ENCODE results near the gene IGLL5. TPM values are rescaled to one million over a fixed set of nuclear protein-coding genes. Genes with fewer than 3 reads are reported as not detected.
"Not testable (repeated sequence)": the region's sequence is repeated elsewhere in the genome, so short reads cannot be mapped to it uniquely, and the experiment has no call there.

Gene IGLL5
- total RNA-seq, 1 donor from 2014 or later: not detected

DNA sequence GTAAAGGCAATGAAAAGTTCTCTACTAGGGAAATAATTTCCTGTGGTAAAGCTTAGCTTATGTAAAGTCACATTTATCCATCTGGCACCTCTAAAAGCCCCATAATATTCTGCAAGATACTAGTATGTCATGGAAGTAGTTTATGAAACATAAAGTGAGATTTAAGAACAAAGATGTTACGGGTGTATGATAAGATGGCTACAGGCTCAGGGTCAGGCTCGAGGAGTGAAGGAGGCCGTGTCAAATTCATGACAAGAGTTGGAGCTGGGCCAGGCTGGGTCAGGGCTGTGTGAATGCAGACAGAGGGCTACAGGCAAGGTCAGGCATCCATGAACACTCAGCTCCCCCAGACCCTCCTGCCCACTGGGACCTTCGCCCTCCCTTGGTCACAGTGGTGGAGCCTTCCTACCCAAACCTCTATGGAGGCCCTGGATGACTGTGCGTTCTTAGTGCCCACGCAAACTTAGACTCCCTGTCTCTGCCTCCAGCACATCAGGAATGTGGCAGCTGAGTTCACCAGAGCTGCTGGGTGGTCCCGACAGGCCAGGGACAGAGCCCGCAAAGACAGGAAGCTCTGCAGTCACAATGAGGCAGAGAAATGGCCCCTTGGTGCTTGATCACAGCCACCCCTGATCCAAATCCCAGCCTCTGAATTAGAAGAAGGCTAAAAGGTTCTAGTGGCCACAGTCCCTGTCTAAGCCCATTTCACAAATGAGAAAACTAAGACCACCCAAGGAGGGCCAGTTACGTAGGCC lies 14.8 kb downstream of the IGLL5 start:
- Histone ChIP-seq H3K4me3 (ENCODE audit: insufficient read depth, low read depth, low read length) (no peak overlapping the region), H3K9me3 (ENCODE audit: insufficient read depth, low read depth, low read length) (no peaks in the 10 kb centered on the region), H3K4me2 (ENCODE audit: low read length) (no peak overlapping the region), H3K27me3 (ENCODE audit: insufficient read depth, low read length) (peaks cover 3% of the 10 kb centered on the region), H3K36me3 (ENCODE audit: insufficient read depth, low read length) (no peaks in the 10 kb centered on the region), H2AFZ (ENCODE audit: low read depth, low read length) (no peak overlapping the region), H3K79me2 (ENCODE audit: insufficient read depth, low read length) (no peaks in the 10 kb centered on the region), H3K9ac (ENCODE audit: low read length) (no peak overlapping the region), H3K27ac (ENCODE audit: low read depth, low read length) (no peak overlapping the region), H4K20me1 (ENCODE audit: insufficient read depth, low read length) (no peaks in the 10 kb centered on the region), H3K4me1 (ENCODE audit: insufficient read depth, low read length) (no peaks in the 10 kb centered on the region)
- TF ChIP-seq EZH2 (IDR thresholded peaks at IDR 0.05; ENCODE audit: insufficient read depth, low read length): no peak
- TF ChIP-seq, protein P1, sequence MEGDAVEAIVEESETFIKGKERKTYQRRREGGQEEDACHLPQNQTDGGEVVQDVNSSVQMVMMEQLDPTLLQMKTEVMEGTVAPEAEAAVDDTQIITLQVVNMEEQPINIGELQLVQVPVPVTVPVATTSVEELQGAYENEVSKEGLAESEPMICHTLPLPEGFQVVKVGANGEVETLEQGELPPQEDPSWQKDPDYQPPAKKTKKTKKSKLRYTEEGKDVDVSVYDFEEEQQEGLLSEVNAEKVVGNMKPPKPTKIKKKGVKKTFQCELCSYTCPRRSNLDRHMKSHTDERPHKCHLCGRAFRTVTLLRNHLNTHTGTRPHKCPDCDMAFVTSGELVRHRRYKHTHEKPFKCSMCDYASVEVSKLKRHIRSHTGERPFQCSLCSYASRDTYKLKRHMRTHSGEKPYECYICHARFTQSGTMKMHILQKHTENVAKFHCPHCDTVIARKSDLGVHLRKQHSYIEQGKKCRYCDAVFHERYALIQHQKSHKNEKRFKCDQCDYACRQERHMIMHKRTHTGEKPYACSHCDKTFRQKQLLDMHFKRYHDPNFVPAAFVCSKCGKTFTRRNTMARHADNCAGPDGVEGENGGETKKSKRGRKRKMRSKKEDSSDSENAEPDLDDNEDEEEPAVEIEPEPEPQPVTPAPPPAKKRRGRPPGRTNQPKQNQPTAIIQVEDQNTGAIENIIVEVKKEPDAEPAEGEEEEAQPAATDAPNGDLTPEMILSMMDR (IDR thresholded peaks at IDR 0.05; ENCODE audit: insufficient read depth, low read depth, low read length): no peak
- no peak overlapping the region for H3K4me3 Mint-ChIP-seq (ENCODE audit: unreplicated experiment)
- DNase-seq (ENCODE audit: low read depth) (no peak), FAIRE-seq (no peak)
- H3K27me3 Mint-ChIP-seq (ENCODE audit: low read depth, unreplicated experiment): peaks cover 62% of the 10 kb centered on the region
- no peaks in the 10 kb centered on the region for H3K36me3 Mint-ChIP-seq (ENCODE audit: low read depth, unreplicated experiment)
- no peaks in the 10 kb centered on the region for H3K4me1 Mint-ChIP-seq (ENCODE audit: low read depth, unreplicated experiment)
- H3K27ac Mint-ChIP-seq (ENCODE audit: unreplicated experiment): no peak overlapping the region
- no peaks in the 10 kb centered on the region for H3K9me3 Mint-ChIP-seq (ENCODE audit: unreplicated experiment)

DNA sequence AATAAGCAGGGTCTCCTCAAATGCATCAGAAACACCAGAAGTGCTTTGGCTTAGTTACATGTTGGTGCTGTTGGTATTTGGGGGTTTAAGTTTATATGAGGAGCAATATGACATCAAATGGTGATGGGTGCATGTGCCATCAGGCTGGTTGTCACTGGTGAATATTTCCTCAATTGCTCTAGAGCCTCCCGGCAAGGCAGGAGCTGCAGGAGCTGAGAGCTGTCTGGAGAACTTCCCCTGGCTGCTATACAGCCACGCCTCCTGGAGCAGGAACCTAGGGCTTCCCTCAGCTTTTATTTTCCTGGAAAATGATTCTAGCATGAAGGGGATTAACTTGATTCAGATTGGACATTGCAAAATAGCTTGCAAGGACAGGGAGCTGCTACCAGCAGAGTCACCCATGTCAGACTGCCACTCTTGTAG lies 15.8 kb downstream of the IGLL5 start:
- Histone ChIP-seq H3K9me3 (ENCODE audit: insufficient read depth, low read depth, low read length) (no peaks in the 10 kb centered on the region), H3K79me2 (ENCODE audit: insufficient read depth, low read length) (no peaks in the 10 kb centered on the region), H3K4me2 (ENCODE audit: low read length) (no peak overlapping the region), H3K36me3 (ENCODE audit: insufficient read depth, low read length) (no peaks in the 10 kb centered on the region), H3K4me1 (ENCODE audit: insufficient read depth, low read length) (no peaks in the 10 kb centered on the region), H2AFZ (ENCODE audit: low read depth, low read length) (no peak overlapping the region), H3K27me3 (ENCODE audit: insufficient read depth, low read length) (peaks cover 3% of the 10 kb centered on the region), H3K4me3 (ENCODE audit: insufficient read depth, low read depth, low read length) (no peak overlapping the region), H3K27ac (ENCODE audit: low read depth, low read length) (no peak overlapping the region), H3K9ac (ENCODE audit: low read length) (no peak overlapping the region), H4K20me1 (ENCODE audit: insufficient read depth, low read length) (no peaks in the 10 kb centered on the region)
- no peaks in the 10 kb centered on the region for H3K9me3 Mint-ChIP-seq (ENCODE audit: unreplicated experiment)
- no peak overlapping the region for H3K27ac Mint-ChIP-seq (ENCODE audit: unreplicated experiment)
- TF ChIP-seq, protein P1 (IDR thresholded peaks at IDR 0.05; ENCODE audit: insufficient read depth, low read depth, low read length): no peak
- no peak for TF ChIP-seq EZH2 (IDR thresholded peaks at IDR 0.05; ENCODE audit: insufficient read depth, low read length)
- H3K27me3 Mint-ChIP-seq (ENCODE audit: low read depth, unreplicated experiment): peaks cover 60% of the 10 kb centered on the region
- H3K4me3 Mint-ChIP-seq (ENCODE audit: unreplicated experiment): no peak overlapping the region
- H3K4me1 Mint-ChIP-seq (ENCODE audit: low read depth, unreplicated experiment): no peaks in the 10 kb centered on the region
- no peak for DNase-seq (ENCODE audit: low read depth)
- no peaks in the 10 kb centered on the region for H3K36me3 Mint-ChIP-seq (ENCODE audit: low read depth, unreplicated experiment)
- no peak for FAIRE-seq

DNA sequence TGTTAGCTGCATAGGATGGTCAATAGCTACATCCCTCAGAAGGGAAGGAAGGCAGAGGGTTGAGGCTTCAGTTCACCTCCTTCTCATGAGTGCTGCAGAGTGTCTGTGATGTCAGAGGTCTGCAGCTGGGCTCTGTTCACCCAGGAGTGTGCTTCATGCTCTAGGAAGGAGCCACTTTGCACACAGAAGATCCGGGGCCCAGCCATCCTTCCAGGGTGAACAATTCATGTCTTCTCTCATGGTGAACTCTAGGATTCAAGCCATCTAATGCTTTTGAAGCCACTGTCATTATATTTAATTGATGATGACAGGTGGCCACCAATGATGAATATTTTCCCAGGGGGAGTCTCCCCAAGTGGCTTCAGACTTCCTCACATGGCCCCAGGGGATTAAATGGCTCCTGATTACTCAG lies 16.2 kb downstream of the IGLL5 start:
- H3K9ac ChIP-seq (ENCODE audit: low read length); H3K4me3 ChIP-seq (ENCODE audit: insufficient read depth, low read depth, low read length); H3K27ac Mint-ChIP-seq (ENCODE audit: unreplicated experiment); H3K4me2 ChIP-seq (ENCODE audit: low read length); H3K36me3 Mint-ChIP-seq (ENCODE audit: low read depth, unreplicated experiment); H3K4me3 Mint-ChIP-seq (ENCODE audit: unreplicated experiment); H3K27me3 ChIP-seq (ENCODE audit: insufficient read depth, low read length); H3K36me3 ChIP-seq (ENCODE audit: insufficient read depth, low read length); H3K4me1 Mint-ChIP-seq (ENCODE audit: low read depth, unreplicated experiment); DNase-seq (ENCODE audit: low read depth); H3K9me3 Mint-ChIP-seq (ENCODE audit: unreplicated experiment); FAIRE-seq; H3K4me1 ChIP-seq (ENCODE audit: insufficient read depth, low read length); H4K20me1 ChIP-seq (ENCODE audit: insufficient read depth, low read length); H3K27ac ChIP-seq (ENCODE audit: low read depth, low read length); H3K79me2 ChIP-seq (ENCODE audit: insufficient read depth, low read length); H2AFZ ChIP-seq (ENCODE audit: low read depth, low read length); H3K9me3 ChIP-seq (ENCODE audit: insufficient read depth, low read depth, low read length): not testable (repeated sequence)
- peaks cover 59% of the 10 kb centered on the region for H3K27me3 Mint-ChIP-seq (ENCODE audit: low read depth, unreplicated experiment)

DNA sequence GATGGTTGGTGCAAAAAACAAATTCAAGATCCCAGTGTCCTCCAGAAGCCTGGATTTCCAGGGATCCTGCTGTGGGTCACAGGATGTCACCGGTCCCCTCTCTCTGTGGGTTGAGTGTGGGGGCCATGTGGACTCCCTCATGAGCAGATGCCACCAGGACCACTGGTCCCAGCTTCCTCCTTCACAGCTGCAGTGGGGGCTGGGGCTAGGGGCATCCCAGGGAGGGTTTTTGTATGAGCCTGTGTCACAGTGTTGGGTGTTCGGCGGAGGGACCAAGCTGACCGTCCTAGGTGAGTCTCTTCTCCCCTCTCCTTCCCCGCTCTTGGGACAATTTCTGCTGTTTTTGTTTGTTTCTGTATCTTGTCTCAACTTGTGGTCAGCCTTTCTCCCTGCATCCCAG lies 17.1 kb downstream of the IGLL5 start:
- not testable (repeated sequence) for H3K9ac ChIP-seq (ENCODE audit: low read length); H2AFZ ChIP-seq (ENCODE audit: low read depth, low read length); H3K4me1 ChIP-seq (ENCODE audit: insufficient read depth, low read length); H3K4me1 Mint-ChIP-seq (ENCODE audit: low read depth, unreplicated experiment); FAIRE-seq; H3K27ac Mint-ChIP-seq (ENCODE audit: unreplicated experiment); H3K79me2 ChIP-seq (ENCODE audit: insufficient read depth, low read length); H3K36me3 Mint-ChIP-seq (ENCODE audit: low read depth, unreplicated experiment); DNase-seq (ENCODE audit: low read depth); H3K27ac ChIP-seq (ENCODE audit: low read depth, low read length); H3K9me3 ChIP-seq (ENCODE audit: insufficient read depth, low read depth, low read length); H4K20me1 ChIP-seq (ENCODE audit: insufficient read depth, low read length); H3K27me3 ChIP-seq (ENCODE audit: insufficient read depth, low read length); H3K9me3 Mint-ChIP-seq (ENCODE audit: unreplicated experiment); H3K4me2 ChIP-seq (ENCODE audit: low read length); H3K4me3 ChIP-seq (ENCODE audit: insufficient read depth, low read depth, low read length); H3K36me3 ChIP-seq (ENCODE audit: insufficient read depth, low read length); H3K4me3 Mint-ChIP-seq (ENCODE audit: unreplicated experiment)
- H3K27me3 Mint-ChIP-seq (ENCODE audit: low read depth, unreplicated experiment): peaks cover 61% of the 10 kb centered on the region

DNA sequence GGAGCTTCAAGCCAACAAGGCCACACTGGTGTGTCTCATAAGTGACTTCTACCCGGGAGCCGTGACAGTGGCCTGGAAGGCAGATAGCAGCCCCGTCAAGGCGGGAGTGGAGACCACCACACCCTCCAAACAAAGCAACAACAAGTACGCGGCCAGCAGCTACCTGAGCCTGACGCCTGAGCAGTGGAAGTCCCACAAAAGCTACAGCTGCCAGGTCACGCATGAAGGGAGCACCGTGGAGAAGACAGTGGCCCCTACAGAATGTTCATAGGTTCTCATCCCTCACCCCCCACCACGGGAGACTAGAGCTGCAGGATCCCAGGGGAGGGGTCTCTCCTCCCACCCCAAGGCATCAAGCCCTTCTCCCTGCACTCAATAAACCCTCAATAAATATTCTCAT lies 18.8 kb downstream of the IGLL5 start:
- not testable (repeated sequence) for DNase-seq (ENCODE audit: low read depth); H3K9ac ChIP-seq (ENCODE audit: low read length); H3K4me3 Mint-ChIP-seq (ENCODE audit: unreplicated experiment); H3K36me3 ChIP-seq (ENCODE audit: insufficient read depth, low read length); H3K4me3 ChIP-seq (ENCODE audit: insufficient read depth, low read depth, low read length); H3K27ac ChIP-seq (ENCODE audit: low read depth, low read length); H3K79me2 ChIP-seq (ENCODE audit: insufficient read depth, low read length); H2AFZ ChIP-seq (ENCODE audit: low read depth, low read length); H3K4me2 ChIP-seq (ENCODE audit: low read length); H3K36me3 Mint-ChIP-seq (ENCODE audit: low read depth, unreplicated experiment); H3K4me1 ChIP-seq (ENCODE audit: insufficient read depth, low read length); H3K9me3 Mint-ChIP-seq (ENCODE audit: unreplicated experiment); H4K20me1 ChIP-seq (ENCODE audit: insufficient read depth, low read length); H3K9me3 ChIP-seq (ENCODE audit: insufficient read depth, low read depth, low read length); H3K27ac Mint-ChIP-seq (ENCODE audit: unreplicated experiment); FAIRE-seq; H3K4me1 Mint-ChIP-seq (ENCODE audit: low read depth, unreplicated experiment); H3K27me3 ChIP-seq (ENCODE audit: insufficient read depth, low read length)
- peaks cover 73% of the 10 kb centered on the region for H3K27me3 Mint-ChIP-seq (ENCODE audit: low read depth, unreplicated experiment)
